ENCODE data around the gene OSBPL5.

DNA sequence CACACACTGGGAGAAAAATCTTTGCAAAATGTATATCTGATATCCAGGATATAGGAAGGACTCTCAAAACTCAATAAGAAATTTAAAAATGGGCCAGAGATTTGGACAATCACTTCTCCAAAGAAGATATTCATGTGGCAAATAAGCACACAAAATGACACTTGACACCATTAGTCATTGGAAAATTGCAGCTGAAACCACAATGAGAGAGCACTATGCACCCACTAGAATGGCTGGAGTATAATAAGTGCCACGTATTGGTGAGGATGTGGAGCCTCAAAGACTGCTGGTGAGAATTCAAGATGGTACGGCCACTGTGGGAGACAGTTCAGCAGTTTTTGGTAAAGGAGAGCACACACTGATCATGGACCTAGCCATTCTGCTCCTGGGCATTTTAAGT lies 12.8 kb upstream of the OSBPL5 start:
- TF ChIP-seq, protein P1, sequence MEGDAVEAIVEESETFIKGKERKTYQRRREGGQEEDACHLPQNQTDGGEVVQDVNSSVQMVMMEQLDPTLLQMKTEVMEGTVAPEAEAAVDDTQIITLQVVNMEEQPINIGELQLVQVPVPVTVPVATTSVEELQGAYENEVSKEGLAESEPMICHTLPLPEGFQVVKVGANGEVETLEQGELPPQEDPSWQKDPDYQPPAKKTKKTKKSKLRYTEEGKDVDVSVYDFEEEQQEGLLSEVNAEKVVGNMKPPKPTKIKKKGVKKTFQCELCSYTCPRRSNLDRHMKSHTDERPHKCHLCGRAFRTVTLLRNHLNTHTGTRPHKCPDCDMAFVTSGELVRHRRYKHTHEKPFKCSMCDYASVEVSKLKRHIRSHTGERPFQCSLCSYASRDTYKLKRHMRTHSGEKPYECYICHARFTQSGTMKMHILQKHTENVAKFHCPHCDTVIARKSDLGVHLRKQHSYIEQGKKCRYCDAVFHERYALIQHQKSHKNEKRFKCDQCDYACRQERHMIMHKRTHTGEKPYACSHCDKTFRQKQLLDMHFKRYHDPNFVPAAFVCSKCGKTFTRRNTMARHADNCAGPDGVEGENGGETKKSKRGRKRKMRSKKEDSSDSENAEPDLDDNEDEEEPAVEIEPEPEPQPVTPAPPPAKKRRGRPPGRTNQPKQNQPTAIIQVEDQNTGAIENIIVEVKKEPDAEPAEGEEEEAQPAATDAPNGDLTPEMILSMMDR (conservative IDR thresholded peaks at IDR 0.05; ENCODE audit: low read depth, low read length), result no peak
- TF ChIP-seq EZH2 (IDR thresholded peaks at IDR 0.05; ENCODE audit: borderline replicate concordance, low read depth, low read length, poor library complexity, severe bottlenecking), result no peak
